Panc1 (cell line): ENCODE measurements around the gene MBLAC2. TPM values are rescaled to one million over a fixed set of nuclear protein-coding genes. Genes with fewer than 3 reads are reported as not detected.

Experiments
- ATAC-seq: fragments of 200-7000 bp; cut with Tn5 transposase; 2 replicates; pipeline ENCODE4 v1.9.1; 2020; ENCODE audit warnings: mild to moderate bottlenecking, moderate library complexity
- BruUV-seq: library from RNA; stranded (reverse); fragments of 400-500 nt; replicated peaks from 2 replicates; lab custom pipeline; 2021; lab: Mats Ljungman, UMichigan
- CTCF ChIA-PET: fragments of 300-600 bp; sonication (Branson Sonifier 250); formaldehyde crosslinking; loops from one replicate; lab custom pipeline; 2022; ENCODE audit warnings: antibody characterized with exemption; lab: Charles Lee
- POLR2A ChIA-PET: fragments of 300-600 bp; sonication (Branson Sonifier 250); formaldehyde crosslinking; loops from one replicate; lab custom pipeline; 2022; ENCODE audit warnings: antibody characterized with exemption; lab: Charles Lee
- DNase-seq: peaks from one replicate; pipeline ENCODE4 v3.0.0-alpha.2; 2010; ENCODE audit warnings: low read depth, low spot score
- H3K27ac ChIP-seq: 2 replicates; pipeline ENCODE4 v1.5.1; 2011; ENCODE audit warnings: mild to moderate bottlenecking, low read length, inconsistent platforms
- H3K27me3 ChIP-seq: fragments of 200-500 bp; sonication (Bioruptor generic); 2 replicates; pipeline ENCODE4 v1.6.0; 2014; ENCODE audit warnings: low read length, inconsistent platforms; ENCODE audit not compliant: control insufficient read depth, insufficient read depth
- H3K36me3 ChIP-seq: fragments of 200-500 bp; sonication (Bioruptor generic); 2 replicates; pipeline ENCODE4 v1.5.1; 2014; ENCODE audit warnings: inconsistent platforms, mild to moderate bottlenecking, low read length, moderate library complexity; ENCODE audit not compliant: control insufficient read depth, insufficient read depth
- H3K4me1 ChIP-seq: 2 replicates; pipeline ENCODE4 v1.5.1; 2011; ENCODE audit warnings: inconsistent platforms, mild to moderate bottlenecking, low read length, moderate library complexity; ENCODE audit not compliant: control insufficient read depth, insufficient read depth
- H3K4me3 ChIP-seq, 2 experiments: 2 replicates each; pipeline ENCODE4 v1.5.1; 2011 to 2012; ENCODE audit warnings: low read depth in 2 of 2, low read length in 2 of 2, mild to moderate bottlenecking in 2 of 2, inconsistent platforms in 1 of 2, moderate library complexity in 1 of 2
- H3K9me3 ChIP-seq: fragments of 200-500 bp; sonication (Bioruptor generic); 2 replicates; pipeline ENCODE4 v1.5.1; 2014; ENCODE audit warnings: low read depth, mild to moderate bottlenecking, inconsistent platforms, low read length, moderate library complexity; ENCODE audit not compliant: control insufficient read depth, insufficient read depth
- CTCF ChIP-seq: fragments of 450-650 bp; IDR thresholded peaks from 2 replicates; pipeline ENCODE4 v1.5.1; 2017; ENCODE audit warnings: mild to moderate bottlenecking
- POLR2AphosphoS5 ChIP-seq: IDR thresholded peaks from 2 replicates; pipeline ENCODE4 v1.6.1; 2012; ENCODE audit warnings: mild to moderate bottlenecking, low read depth, low read length, moderate library complexity
- REST ChIP-seq, 2 experiments: IDR thresholded peaks; 2 replicates each; pipeline ENCODE4 v1.6.1; 2011 to 2012; ENCODE audit warnings: low read depth in 2 of 2, control low read depth in 1 of 2, low read length in 1 of 2, mild to moderate bottlenecking in 1 of 2, moderate library complexity in 1 of 2; ENCODE audit not compliant: insufficient read depth in 1 of 2
- SIN3A ChIP-seq: IDR thresholded peaks from 2 replicates; pipeline ENCODE4 v1.6.1; 2012; ENCODE audit warnings: low read depth, mild to moderate bottlenecking, low read length, moderate library complexity, borderline replicate concordance; ENCODE audit not compliant: insufficient read depth
- TCF7L2 ChIP-seq: IDR thresholded peaks from 2 replicates; pipeline ENCODE4 v1.6.1; 2011; ENCODE audit warnings: mild to moderate bottlenecking, low read depth, low read length, inconsistent platforms
- in situ Hi-C: cut with HindIII; loops from 2 replicates; pipeline ENCODE4 v1.10.0; 2016; ENCODE audit warnings: low sequenced_read_pairs, low pct_unique_long_range_greater_than_20kb
- intact Hi-C: fragments of 100-400 bp; cut with micrococcal nuclease; formaldehyde crosslinking; loops from one replicate; pipeline ENCODE4 v1.10.0; 2022; ENCODE audit not compliant: unreplicated experiment
- total RNA-seq: library from RNA; stranded (reverse); gene quantifications from one replicate; pipeline ENCODE4 v1.2.1, GENCODE V29; 2021; ENCODE audit not compliant: unreplicated experiment

Gene MBLAC2
- total RNA-seq, 1 experiment from 2014 or later, result 5.9 TPM

- no peaks in the 10 kb centered on the region for H3K9me3 ChIP-seq
- DNase-seq, result no peak
- H3K4me1 ChIP-seq, result no peaks in the 10 kb centered on the region
- in situ Hi-C loops, result no loop called here
- BruUV-seq, result no TSS peak
- no peak overlapping the region for H3K27ac ChIP-seq
- intact Hi-C loops, result no loop called here
- ChIA-PET CTCF (no interaction called here), POLR2A (no interaction called here)
- ATAC-seq, result no peak
- no peak overlapping the region for H3K4me3 ChIP-seq
- no peaks in the 10 kb centered on the region for H3K36me3 ChIP-seq
- TF ChIP-seq TCF7L2, result no peak
- TF ChIP-seq SIN3A, result no peak
- no peak for TF ChIP-seq CTCF
- TF ChIP-seq REST (IDR thresholded peaks at IDR 0.05; ENCODE audit: insufficient read depth in 1 of 2, low read depth in 2 of 2, low read length in 1 of 2), result no peak
- no peak for TF ChIP-seq POLR2AphosphoS5
- peaks cover 6% of the 10 kb centered on the region for H3K27me3 ChIP-seq
Observed at GRCh38 chr5:90440644-90441043, 33.9 kb downstream of the MBLAC2 start.

GRCh38 chr5:90438100-90438499 lies 36.5 kb downstream of the MBLAC2 start:
- TF ChIP-seq SIN3A (no peak), REST (IDR thresholded peaks at IDR 0.05; ENCODE audit: insufficient read depth in 1 of 2, low read depth in 2 of 2, low read length in 1 of 2) (no peak), CTCF (no peak), POLR2AphosphoS5 (no peak), TCF7L2 (no peak)
- ChIA-PET CTCF (interaction anchor here (2.4 kb wide), 1 partner anchor 92 kb away, joined by 8 read pairs; the partner anchor contains the start of gene LYSMD3), POLR2A (no interaction called here)
- ATAC-seq, result no peak
- intact Hi-C loops, result loop anchor here (2.0 to 10.0 kb wide), 3 partner anchors 93 to 345 kb away; no protein-coding TSS in a partner anchor
- Histone ChIP-seq H3K9me3 (no peaks in the 10 kb centered on the region), H3K4me1 (no peaks in the 10 kb centered on the region), H3K27ac (no peak overlapping the region), H3K27me3 (peaks cover 6% of the 10 kb centered on the region), H3K4me3 (no peak overlapping the region), H3K36me3 (no peaks in the 10 kb centered on the region)
- in situ Hi-C loops, result no loop called here
- DNase-seq, result no peak
- BruUV-seq, result no TSS peak
